GM19238 (cell line): ENCODE results near the gene LEFTY2.
A peak's percentile ranks its signal among the peaks of the same experiment; 100 is the strongest.
"Not testable (repeated sequence)": the region's sequence is repeated elsewhere in the genome, so short reads cannot be mapped to it uniquely, and the experiment has no call there.

Source experiments
- DNase-seq: peaks from one replicate; pipeline ENCODE4 v3.0.0; 2011; ENCODE audit warnings: low spot score; ENCODE audit not compliant: insufficient read length

The LEFTY2 gene

GRCh38 chr1:225941187-225941941 lies at the start of gene LEFTY2:
LEFTY2 (minus strand) TSS chr1:225941220; CDS start chr1:225941140, 80 bp downstream.
- DNase-seq, result no peak

DNA sequence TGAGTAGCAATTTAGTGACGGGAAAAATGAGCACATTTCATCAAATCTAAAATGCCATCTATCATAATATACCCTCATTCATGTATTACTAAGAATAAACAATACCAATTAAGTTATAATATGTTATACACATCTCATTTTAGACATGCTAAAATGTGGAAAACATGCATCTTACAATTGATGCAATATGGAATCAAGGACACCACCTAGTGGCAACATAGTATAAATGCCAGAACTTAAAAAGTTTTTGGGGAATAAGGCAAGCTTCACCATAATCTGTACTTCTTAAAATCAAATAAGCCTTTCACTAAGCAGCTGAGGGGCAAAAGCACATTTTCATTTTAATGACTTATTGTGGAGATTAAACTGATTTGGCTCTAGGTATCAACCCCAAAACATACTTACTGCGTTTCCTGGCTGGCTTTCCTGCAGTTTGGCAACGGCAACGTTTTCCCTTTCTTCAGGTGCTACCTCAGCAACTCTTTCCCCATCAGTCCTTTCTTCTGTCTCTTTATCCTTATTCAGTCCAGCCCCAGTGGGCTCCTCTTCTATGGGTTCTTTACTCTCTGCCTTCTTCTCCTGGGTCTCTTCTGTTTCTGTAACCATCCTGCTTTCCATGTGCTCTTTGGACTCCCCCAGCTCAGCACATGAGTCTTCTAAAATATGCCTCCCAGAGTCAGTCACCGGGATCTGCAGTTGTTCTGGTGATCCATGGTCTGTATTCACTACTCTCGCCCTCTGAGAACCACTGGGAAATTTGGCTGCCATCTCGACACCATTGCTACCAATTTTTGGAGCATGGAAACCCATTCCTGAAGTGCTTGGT lies 46.7 kb upstream of the LEFTY2 start:
- no peak for DNase-seq

DNA sequence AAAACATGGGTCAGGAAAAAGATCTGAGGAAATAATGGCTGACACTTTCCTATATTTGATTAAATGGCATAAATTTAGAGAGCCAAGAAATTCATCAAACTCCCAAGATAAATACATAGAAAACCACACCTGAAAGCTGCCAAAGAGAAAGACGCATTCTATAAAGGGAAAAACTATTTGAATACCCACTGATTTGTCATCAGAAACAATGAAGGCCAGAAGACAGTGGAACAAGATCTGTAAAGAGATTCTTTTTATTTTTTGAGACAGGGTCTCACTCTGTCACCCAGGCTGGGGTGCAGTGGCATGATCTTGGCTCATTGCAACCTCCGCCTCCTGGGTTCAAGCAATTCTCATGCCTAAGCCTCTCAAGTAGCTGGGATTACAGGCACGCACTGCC lies 40.7 kb upstream of the LEFTY2 start:
- no peak for DNase-seq

DNA sequence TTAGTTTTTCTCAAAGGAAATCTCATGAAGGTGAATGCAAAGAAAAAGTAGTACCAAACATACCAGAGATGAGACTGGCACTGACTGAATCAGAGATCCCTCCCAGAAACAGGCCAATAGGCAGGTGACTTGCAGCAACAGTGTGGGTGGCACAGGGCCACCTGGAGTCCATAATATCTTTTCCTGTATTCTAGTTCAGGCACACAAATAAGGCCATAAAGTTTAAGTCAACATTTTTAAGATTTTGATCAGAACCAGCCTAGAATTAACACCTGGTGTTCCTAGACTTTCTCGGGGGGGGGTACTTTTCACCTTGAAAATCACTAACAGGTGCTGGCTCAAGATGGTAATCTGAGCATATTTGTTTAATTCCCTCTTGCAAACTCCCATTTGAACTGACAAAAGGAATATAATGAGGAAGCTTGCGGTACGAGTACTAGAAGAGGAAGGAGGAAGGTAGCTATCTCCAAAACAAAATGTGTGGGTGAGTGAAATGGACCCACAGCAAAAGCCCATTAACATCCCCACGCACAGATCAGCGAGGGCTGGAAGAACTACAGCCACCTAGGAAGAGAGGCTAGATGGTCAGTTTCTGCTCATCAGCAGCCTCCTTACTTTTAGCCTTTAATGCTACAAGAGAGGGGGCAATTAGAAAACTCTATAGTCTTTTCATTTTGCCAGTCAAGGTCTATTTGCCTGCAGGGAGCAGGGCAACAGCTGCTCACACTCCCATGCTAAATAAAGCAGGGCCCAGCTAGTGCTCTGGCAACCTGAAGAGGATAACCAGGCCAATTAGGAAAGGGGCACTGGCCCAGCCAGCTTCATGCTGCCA lies 39.2 kb upstream of the LEFTY2 start:
- no peak for DNase-seq

- DNase-seq, result no peak
These were observed 38.4 kb upstream of the LEFTY2 start for GRCh38 chr1:225979421-225979820.

GRCh38 chr1:225977937-225978748 lies 37.1 kb upstream of the LEFTY2 start:
- DNase-seq, result no peak

GRCh38 chr1:225975146-225975545 lies 34.1 kb upstream of the LEFTY2 start:
- not testable (repeated sequence) for DNase-seq

DNA sequence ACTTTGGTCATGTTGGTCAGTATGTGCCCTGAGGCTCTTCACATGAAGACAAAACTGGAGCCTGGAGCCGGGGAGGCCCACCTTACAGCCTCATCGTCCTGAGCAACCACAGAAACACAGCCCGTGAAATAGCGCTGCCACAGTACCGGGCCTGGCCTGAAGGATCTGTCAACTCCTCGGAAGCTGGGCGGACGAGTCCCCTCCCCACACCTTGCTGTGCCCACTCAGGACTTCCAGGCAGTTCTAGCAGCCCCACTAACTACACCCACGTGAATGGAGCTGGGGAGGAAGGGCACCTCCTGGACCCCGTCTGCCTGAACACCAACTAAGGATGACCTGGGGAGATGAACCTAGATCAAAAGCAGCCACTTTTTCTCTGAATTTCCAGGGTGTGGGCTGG lies 33.4 kb upstream of the LEFTY2 start:
- DNase-seq, result no peak

- DNase-seq, result no peak
These were observed 32.1 kb upstream of the LEFTY2 start for GRCh38 chr1:225973158-225973557.

GRCh38 chr1:225972344-225973152 lies 31.5 kb upstream of the LEFTY2 start:
- no peak for DNase-seq

- not testable (repeated sequence) for DNase-seq
These were observed 29.7 kb upstream of the LEFTY2 start for GRCh38 chr1:225970592-225971157.

DNA sequence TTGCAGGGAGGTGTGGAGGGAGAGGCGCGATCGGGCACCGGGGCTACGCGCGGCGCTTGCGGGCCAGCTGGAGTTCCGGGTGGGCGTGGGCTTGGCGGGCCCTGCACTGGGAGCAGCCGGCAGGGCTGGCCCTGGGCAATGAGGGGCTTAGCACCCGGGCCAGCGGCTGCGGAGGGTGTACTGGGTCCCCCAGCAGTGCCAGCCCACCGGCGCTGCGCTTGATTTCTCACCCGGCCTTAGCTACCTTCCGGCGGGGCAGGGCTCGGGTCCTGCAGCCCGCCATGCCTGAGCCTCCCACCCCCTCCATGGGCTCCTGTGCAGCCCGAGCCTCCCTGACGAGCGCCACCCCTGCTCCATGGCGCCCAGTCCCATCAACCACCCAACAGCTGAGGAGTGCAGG lies 28.7 kb upstream of the LEFTY2 start:
- DNase-seq, result not testable (repeated sequence)

DNA sequence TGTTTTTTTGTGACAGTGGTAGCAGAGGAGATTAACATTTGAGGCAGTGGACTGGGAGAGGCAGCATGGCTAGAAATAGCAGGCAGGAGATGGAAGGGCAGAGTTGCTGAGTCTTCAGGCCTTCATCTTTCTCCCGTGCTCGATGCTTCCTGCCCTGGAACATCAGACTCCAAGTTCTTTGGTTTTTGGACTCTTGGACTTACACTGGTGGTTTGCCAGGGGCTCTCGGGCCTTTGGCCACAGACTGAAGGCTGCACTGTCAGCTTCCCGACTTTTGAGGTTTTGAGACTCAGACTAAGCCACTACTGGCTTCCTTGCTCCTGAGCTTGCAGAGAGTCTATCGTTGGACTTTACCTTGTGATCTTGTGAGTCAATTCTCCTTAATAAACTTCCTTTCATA lies 24.2 kb upstream of the LEFTY2 start:
- no peak for DNase-seq

DNA sequence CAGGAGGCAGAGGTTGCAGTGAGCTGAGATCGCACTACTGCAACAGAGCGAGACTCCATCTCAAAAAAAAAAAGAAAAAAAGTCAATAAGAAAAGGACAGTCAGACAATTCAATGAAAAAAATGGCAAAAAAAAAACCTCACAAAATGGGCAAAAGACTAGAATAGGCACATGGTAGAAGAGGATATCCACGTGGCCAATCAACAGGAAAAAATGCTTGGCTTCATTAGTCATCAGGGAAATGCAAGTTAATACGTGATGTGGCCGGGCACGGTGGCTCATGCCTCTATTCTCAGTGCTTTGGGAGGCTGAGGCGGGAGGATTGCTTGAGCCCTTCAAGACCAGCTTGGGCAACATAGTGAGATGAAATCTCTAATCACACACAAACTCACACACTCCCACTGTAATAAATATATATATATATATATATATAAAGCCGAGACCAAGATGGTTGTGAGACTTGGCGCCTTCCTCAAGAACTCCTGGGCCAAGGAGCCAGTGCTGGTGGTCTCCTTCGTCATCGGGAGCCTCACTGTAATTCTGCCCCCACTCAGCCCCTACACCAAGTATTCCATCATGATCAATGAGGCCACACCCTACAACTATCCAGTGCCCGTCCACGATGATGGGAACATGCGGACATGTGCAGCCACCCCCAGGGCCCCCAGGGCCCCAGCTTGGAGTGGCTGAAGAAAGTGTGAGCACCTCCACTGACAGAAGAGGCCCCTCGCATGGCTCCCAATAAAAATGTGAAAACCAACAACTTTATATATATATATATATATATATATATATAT lies 22.9 kb upstream of the LEFTY2 start:
- DNase-seq, result no peak

GRCh38 chr1:225962440-225962975 lies 21.5 kb upstream of the LEFTY2 start:
- DNase-seq, result peak; percentile 55

GRCh38 chr1:225961659-225962439 lies 20.8 kb upstream of the LEFTY2 start:
- DNase-seq, result no peak

GRCh38 chr1:225958041-225958440 lies 17.0 kb upstream of the LEFTY2 start:
- no peak for DNase-seq

DNA sequence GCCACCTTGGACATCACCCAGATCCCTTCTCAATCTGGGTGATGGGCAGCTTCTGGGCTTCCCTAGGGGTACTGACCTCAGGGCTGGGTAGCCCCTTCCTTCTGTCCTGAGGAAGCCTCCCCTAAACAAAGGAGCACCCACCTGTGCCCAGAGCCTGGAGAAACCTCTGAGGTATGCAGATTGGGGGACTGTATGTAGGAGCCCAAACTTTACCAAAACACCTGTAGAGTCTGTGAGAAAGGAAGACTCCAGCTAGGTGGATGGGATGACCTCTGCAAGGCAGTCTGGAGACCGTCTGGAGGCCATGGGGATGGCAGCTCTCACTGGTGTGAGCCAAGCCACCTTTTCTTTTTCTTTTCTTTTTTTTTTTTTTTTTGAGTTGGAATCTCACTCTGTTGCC lies 13.7 kb upstream of the LEFTY2 start:
- DNase-seq, result no peak
